BJ (cell line): ENCODE results near the gene C5orf15. TPM values are rescaled to one million over a fixed set of nuclear protein-coding genes. Genes with fewer than 3 reads are reported as not detected.

Experiments
- CTCF ChIA-PET: fragments of 350-600 bp; formaldehyde crosslinking; extraction: SDS; loops from one replicate; lab custom pipeline; 2021; ENCODE audit warnings: antibody characterized with exemption, inconsistent platforms; lab: Yijun Ruan, JAX
- POLR2A ChIA-PET: fragments of 300-600 bp; sonication (Branson Sonifier 250); formaldehyde crosslinking; extraction: SDS; loops from one replicate; lab custom pipeline; 2021; ENCODE audit warnings: antibody characterized with exemption; lab: Charles Lee
- DNase-seq: peaks from one replicate; pipeline ENCODE4 v3.0.0-alpha.2; 2011; ENCODE audit warnings: low read depth
- H3K27me3 ChIP-seq: 2 replicates; pipeline ENCODE4 v1.6.0; 2011; ENCODE audit warnings: low read length; ENCODE audit not compliant: control insufficient read depth, insufficient read depth
- H3K36me3 ChIP-seq: 2 replicates; pipeline ENCODE4 v1.5.1; 2011; ENCODE audit warnings: low read length; ENCODE audit not compliant: control insufficient read depth, insufficient read depth
- H3K4me3 ChIP-seq: 2 replicates; pipeline ENCODE4 v1.5.1; 2011; ENCODE audit warnings: low read depth, mild to moderate bottlenecking, control low read depth, low read length
- CTCF ChIP-seq: IDR thresholded peaks from 2 replicates; pipeline ENCODE4 v1.5.1; 2011; ENCODE audit warnings: low read depth, mild to moderate bottlenecking, control low read depth, inconsistent platforms, low read length, moderate library complexity; ENCODE audit not compliant: insufficient read depth
- polyA plus RNA-seq: library from polyadenylated mRNA; depleted of rRNA; stranded (reverse); fragments of >200 nt; gene quantifications from 2 replicates; pipeline ENCODE4 v1.2.3, GENCODE V29; 2011

Gene C5orf15
- polyA plus RNA-seq, 1 experiment = 48.1 TPM

GRCh38 chr5:133916914-133917313, 51.5 kb downstream of the C5orf15 start:
- no peak for DNase-seq
- CTCF ChIA-PET = interaction anchor here (1.1 kb wide), 1 partner anchor 24 kb away, joined by 3 read pairs; no protein-coding TSS in a partner anchor
- Histone ChIP-seq H3K36me3 (no peaks in the 10 kb centered on the region), H3K4me3 (no peak overlapping the region), H3K27me3 (peaks cover 6% of the 10 kb centered on the region; the same call in 1 of the 2 replicates)
- POLR2A ChIA-PET = no interaction called here
- no peak for TF ChIP-seq CTCF

- CTCF ChIA-PET = interaction anchor here (1.1 kb wide), 1 partner anchor 24 kb away, joined by 3 read pairs; no protein-coding TSS in a partner anchor
- Histone ChIP-seq H3K36me3 (no peaks in the 10 kb centered on the region), H3K27me3 (peaks cover 6% of the 10 kb centered on the region; the same call in 1 of the 2 replicates), H3K4me3 (no peak overlapping the region)
- POLR2A ChIA-PET = no interaction called here
- TF ChIP-seq CTCF = no peak
- DNase-seq = no peak
Measured at GRCh38 chr5:133916479-133916878, 51.9 kb downstream of the C5orf15 start.

- CTCF ChIA-PET = no interaction called here
- no peak for DNase-seq
- TF ChIP-seq CTCF = no peak
- H3K27me3 ChIP-seq = peaks cover 6% of the 10 kb centered on the region
- H3K4me3 ChIP-seq = no peak overlapping the region
- no peaks in the 10 kb centered on the region for H3K36me3 ChIP-seq
- POLR2A ChIA-PET = interaction anchor here (0.6 kb wide), 1 partner anchor 956 kb away, joined by 11 read pairs; no protein-coding TSS in a partner anchor
Measured at GRCh38 chr5:133914434-133914833, 54.0 kb downstream of the C5orf15 start.

- H3K4me3 ChIP-seq = no peak overlapping the region
- peaks cover 6% of the 10 kb centered on the region for H3K27me3 ChIP-seq
- no peak for DNase-seq
- no peaks in the 10 kb centered on the region for H3K36me3 ChIP-seq
- ChIA-PET CTCF (no interaction called here), POLR2A (interaction anchor here (0.6 kb wide), 1 partner anchor 955 kb away, joined by 11 read pairs; no protein-coding TSS in a partner anchor)
- TF ChIP-seq CTCF = no peak
Measured at GRCh38 chr5:133913413-133914155, 54.8 kb downstream of the C5orf15 start.

GRCh38 chr5:133912951-133913350, 55.5 kb downstream of the C5orf15 start:
- POLR2A ChIA-PET = no interaction called here
- no peak for DNase-seq
- TF ChIP-seq CTCF = no peak
- Histone ChIP-seq H3K27me3 (peaks cover 6% of the 10 kb centered on the region), H3K36me3 (no peaks in the 10 kb centered on the region), H3K4me3 (no peak overlapping the region)
- CTCF ChIA-PET = no interaction called here
